Activated naive CD8-positive, alpha-beta T cell treated with anti-CD3 and anti-CD28 coated beads, Interleukin-2, amount 50 U/mL, for 24 hours (primary cell): Measurements from ENCODE around the gene SPP1.
"Not testable (repeated sequence)": the region's sequence is repeated elsewhere in the genome, so short reads cannot be mapped to it uniquely, and the experiment has no call there.

Source experiments
- ATAC-seq: fragments of 150-1000 bp; cut with Tn5 transposase; one replicate; pipeline ENCODE4 v1.10.0; 2021
- DNase-seq: peaks from one replicate; pipeline ENCODE4 v3.0.0; 2021
- H3K27ac Mint-ChIP-seq: one replicate; pipeline ENCODE4 v1.8.0; 2021; ENCODE audit warnings: mild to moderate bottlenecking, mixed read lengths
- H3K27me3 Mint-ChIP-seq: one replicate; pipeline ENCODE4 v1.8.0; 2021; ENCODE audit warnings: mixed read lengths
- H3K36me3 Mint-ChIP-seq: one replicate; pipeline ENCODE4 v1.8.0; 2021; ENCODE audit warnings: low read depth, mixed read lengths
- H3K4me1 Mint-ChIP-seq: one replicate; pipeline ENCODE4 v1.8.0; 2021; ENCODE audit warnings: mixed read lengths
- H3K4me3 Mint-ChIP-seq: one replicate; pipeline ENCODE4 v1.8.0; 2021; ENCODE audit warnings: mild to moderate bottlenecking, moderate library complexity, mixed read lengths
- H3K9me3 Mint-ChIP-seq: one replicate; pipeline ENCODE4 v1.8.0; 2021; ENCODE audit warnings: mixed read lengths

Gene SPP1

DNA sequence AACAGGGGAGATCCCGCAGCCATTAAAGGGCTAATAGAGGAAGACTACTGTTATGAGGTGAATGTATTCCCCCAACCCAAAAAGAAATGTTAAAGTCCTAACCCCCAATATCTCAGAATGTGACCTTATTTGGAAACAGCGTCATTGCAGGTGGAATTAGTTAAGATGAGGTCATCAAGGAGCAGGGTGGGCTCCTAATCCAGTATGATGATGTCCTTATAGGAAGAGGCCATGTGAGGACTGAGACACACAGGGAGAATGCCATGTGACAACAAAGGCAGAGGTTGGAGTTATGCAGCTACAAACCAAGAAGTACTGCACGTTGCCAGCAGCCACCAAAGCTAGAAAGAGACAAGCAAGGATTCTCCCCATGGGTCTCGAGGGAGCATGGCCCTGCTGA, 14.3 kb downstream of the SPP1 start:
- ATAC-seq (no peak), DNase-seq (no peak)
- Mint-ChIP-seq H3K27me3 (peaks cover 10% of the 10 kb centered on the region), H3K36me3 (no peaks in the 10 kb centered on the region), H3K9me3 (no peaks in the 10 kb centered on the region), H3K27ac (no peak overlapping the region), H3K4me3 (no peak overlapping the region), H3K4me1 (no peaks in the 10 kb centered on the region)

DNA sequence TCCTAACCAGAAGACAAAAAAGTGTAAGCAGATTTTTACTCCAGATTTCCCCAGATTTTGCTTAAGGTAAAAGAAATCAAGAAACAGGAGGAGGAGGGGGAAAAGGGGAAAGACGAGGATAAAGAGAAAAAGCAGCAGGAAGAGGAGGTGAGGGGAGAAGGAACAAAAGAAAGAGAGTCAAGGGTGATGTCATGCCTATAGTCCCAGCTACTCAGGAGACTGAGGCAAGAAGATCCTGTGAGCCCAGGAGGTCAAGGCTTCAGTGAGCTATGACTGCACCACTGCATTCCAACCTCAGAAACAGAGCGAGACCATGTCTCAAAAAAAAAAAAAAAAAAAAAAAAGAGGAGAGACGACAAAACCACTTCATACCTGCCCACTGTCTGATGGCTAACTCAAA, 19.9 kb downstream of the SPP1 start:
- Mint-ChIP-seq H3K27me3 (peaks cover 4% of the 10 kb centered on the region), H3K9me3 (no peaks in the 10 kb centered on the region), H3K4me3 (no peak overlapping the region), H3K27ac (no peak overlapping the region), H3K4me1 (no peaks in the 10 kb centered on the region), H3K36me3 (no peaks in the 10 kb centered on the region)
- ATAC-seq, result no peak
- DNase-seq, result no peak

DNA sequence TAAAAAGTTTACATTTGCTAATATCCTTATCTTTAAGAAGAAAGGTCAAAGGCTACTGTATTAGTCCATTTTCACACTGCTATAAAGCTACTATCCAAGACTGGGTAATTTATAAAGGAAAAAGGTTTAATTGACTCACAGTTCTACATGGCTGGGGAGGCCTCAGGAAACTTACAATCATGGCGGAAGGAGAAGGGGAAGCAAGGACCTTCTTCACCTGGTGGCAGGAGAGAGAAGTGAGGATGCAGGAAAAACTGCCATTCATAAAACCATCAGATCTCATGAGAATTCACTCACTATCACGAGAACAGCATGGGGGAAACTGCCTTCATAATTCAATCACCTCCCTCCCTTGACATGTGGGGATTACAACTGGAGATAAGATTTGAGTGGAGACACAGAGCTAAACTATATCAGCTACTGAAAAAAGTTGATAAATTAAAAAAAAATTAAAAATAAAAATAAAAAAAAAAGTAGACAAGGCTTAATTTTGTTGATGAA, 23.7 kb downstream of the SPP1 start:
- ATAC-seq, H3K4me1 Mint-ChIP-seq, H3K36me3 Mint-ChIP-seq, H3K9me3 Mint-ChIP-seq, H3K4me3 Mint-ChIP-seq, H3K27ac Mint-ChIP-seq, DNase-seq, H3K27me3 Mint-ChIP-seq: not testable (repeated sequence)

DNA sequence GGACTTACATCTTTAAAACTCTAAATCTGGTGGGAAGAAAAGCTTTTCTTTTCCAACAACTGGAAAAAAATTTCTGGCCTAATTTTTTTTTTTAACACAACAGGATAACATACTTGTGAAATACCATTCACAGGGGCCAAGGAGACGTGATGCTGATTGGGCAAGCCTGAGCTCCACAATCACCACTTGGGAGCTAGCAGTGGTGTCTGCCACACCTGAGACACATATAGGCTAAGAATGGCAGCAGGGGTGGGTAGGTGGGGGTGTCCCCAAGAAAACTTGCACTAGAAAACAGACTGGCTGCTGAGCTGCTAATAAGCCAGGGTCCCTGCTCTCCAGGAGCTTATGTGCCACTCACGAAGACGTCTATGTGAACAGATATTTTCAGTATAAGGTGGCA, 26.4 kb downstream of the SPP1 start:
- H3K9me3 Mint-ChIP-seq, result no peaks in the 10 kb centered on the region
- no peak overlapping the region for H3K4me3 Mint-ChIP-seq
- H3K27ac Mint-ChIP-seq, result no peak overlapping the region
- DNase-seq (no peak), ATAC-seq (no peak)
- H3K27me3 Mint-ChIP-seq, result peaks cover 6% of the 10 kb centered on the region
- H3K4me1 Mint-ChIP-seq, result peaks cover 4% of the 10 kb centered on the region
- H3K36me3 Mint-ChIP-seq, result no peaks in the 10 kb centered on the region

DNA sequence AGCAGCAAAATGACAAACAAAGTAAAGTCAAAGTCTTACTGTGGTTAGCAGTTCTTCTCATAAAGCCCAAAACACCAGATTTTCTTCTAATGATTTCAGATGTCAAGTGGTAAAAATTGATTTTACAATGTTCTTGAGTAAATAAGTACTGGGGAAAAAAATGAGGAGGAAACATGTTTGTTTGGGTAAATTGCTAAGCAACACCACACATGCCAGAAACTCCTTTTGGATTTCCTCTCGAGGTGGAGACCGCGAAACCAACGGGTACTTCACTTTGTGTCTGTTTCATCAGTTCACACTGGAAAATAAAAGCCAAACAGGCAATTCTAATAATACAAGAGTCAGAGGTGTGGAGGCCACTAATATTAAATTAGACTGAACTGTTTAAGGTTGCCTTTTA, 27.3 kb downstream of the SPP1 start:
- H3K9me3 Mint-ChIP-seq, result no peaks in the 10 kb centered on the region
- no peak overlapping the region for H3K4me3 Mint-ChIP-seq
- H3K27me3 Mint-ChIP-seq, result peaks cover 9% of the 10 kb centered on the region
- DNase-seq (no peak), ATAC-seq (no peak)
- peaks cover 7% of the 10 kb centered on the region for H3K4me1 Mint-ChIP-seq
- no peak overlapping the region for H3K27ac Mint-ChIP-seq
- H3K36me3 Mint-ChIP-seq, result no peaks in the 10 kb centered on the region

DNA sequence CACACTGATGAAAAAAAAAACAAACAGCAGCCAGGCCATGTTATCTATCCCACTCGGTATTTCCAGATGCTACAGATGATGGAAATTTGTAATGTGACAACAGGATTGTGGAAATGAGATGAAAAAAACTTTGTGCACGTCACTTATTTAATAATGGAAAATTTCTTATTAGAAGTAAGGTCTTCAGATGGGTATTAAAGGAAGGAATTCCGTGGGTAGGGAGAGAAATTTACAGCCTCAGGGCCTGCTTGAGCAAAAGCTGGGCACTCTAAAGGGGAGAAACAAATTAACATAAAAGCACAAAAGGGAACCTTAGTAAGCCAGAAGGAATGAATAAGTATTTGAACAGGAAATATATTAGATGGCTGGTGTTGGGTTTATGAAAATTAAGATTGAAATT, 27.7 kb downstream of the SPP1 start:
- Mint-ChIP-seq H3K36me3 (no peaks in the 10 kb centered on the region), H3K27me3 (peaks cover 9% of the 10 kb centered on the region), H3K9me3 (no peaks in the 10 kb centered on the region), H3K4me1 (peaks cover 7% of the 10 kb centered on the region), H3K4me3 (no peak overlapping the region), H3K27ac (no peak overlapping the region)
- DNase-seq (no peak), ATAC-seq (no peak)

DNA sequence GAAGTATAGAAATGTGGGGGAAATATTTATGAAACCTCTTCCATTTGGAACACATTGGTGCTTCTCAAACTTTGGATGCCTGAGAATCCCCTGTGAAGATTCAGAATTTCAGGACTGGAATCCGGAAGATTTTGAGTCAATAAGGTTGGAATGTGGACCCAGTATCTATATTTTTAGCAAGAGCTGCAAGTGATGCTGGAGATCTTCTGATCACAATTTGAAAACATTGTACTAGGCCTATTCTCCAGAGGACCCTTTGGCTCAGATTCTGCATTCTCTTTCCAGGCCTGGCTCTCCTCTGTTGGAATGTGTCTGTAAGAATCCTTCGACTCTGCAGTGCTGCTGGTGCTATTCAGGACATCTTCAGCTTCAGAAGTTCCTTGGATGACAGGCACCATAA, 29.6 kb downstream of the SPP1 start:
- Mint-ChIP-seq H3K4me1 (peaks cover 17% of the 10 kb centered on the region), H3K4me3 (no peak overlapping the region), H3K27me3 (peaks cover 16% of the 10 kb centered on the region), H3K27ac (no peak overlapping the region), H3K9me3 (no peaks in the 10 kb centered on the region), H3K36me3 (no peaks in the 10 kb centered on the region)
- DNase-seq (no peak), ATAC-seq (no peak)

DNA sequence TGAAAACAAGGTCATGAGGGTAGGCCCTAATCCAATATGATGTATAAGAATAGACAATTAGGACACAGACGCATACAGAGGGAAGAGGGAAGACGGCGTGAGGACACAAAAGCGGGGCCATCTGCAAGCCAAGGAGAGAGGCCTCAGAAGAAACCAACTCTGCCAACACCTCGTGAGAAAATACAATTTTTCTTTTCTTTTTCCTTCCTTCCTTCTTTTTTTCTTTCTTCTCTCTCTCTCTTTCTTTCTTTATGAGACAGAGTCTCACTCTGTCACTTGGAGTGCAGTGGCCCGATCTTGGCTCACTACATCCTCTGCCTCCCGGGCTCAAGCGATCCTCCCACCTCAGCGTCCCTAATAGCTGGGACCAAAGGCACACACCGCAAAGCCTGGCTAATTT, 30.4 kb downstream of the SPP1 start:
- no peak overlapping the region for H3K27ac Mint-ChIP-seq
- peaks cover 2% of the 10 kb centered on the region for H3K36me3 Mint-ChIP-seq
- no peak overlapping the region for H3K4me3 Mint-ChIP-seq

DNA sequence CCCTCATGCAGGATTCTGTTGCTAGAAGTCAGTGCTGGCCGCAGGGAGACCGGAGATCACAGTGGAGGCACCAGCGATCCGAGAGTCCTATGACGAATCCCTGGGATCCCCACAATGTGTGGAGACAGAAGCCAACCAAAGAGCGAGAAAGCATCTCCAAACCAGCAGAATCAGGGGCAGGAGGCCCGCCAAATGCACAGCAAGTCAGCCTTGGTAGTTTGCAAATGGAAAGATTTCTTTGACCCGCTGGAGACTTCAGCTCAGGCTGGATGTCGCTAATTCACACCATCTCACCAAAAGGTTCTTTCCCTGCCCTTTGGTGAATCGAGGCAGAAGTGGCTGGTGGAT, 31.4 kb downstream of the SPP1 start:
- peak; percentile 7 for ATAC-seq
- peak overlapping the region; percentile 72 for H3K4me3 Mint-ChIP-seq
- H3K27ac Mint-ChIP-seq, result peak overlapping the region; percentile 36
- no peaks in the 10 kb centered on the region for H3K9me3 Mint-ChIP-seq
- DNase-seq, result no peak
- peaks cover 30% of the 10 kb centered on the region for H3K4me1 Mint-ChIP-seq
- H3K27me3 Mint-ChIP-seq, result peaks cover 18% of the 10 kb centered on the region
- peaks cover 2% of the 10 kb centered on the region for H3K36me3 Mint-ChIP-seq

More for the DNA sequence above, 30.4 kb downstream of the SPP1 start:
- ATAC-seq (no peak), DNase-seq (no peak)
- no peaks in the 10 kb centered on the region for H3K9me3 Mint-ChIP-seq
- H3K4me1 Mint-ChIP-seq, result peaks cover 25% of the 10 kb centered on the region
- H3K27me3 Mint-ChIP-seq, result peaks cover 18% of the 10 kb centered on the region

DNA sequence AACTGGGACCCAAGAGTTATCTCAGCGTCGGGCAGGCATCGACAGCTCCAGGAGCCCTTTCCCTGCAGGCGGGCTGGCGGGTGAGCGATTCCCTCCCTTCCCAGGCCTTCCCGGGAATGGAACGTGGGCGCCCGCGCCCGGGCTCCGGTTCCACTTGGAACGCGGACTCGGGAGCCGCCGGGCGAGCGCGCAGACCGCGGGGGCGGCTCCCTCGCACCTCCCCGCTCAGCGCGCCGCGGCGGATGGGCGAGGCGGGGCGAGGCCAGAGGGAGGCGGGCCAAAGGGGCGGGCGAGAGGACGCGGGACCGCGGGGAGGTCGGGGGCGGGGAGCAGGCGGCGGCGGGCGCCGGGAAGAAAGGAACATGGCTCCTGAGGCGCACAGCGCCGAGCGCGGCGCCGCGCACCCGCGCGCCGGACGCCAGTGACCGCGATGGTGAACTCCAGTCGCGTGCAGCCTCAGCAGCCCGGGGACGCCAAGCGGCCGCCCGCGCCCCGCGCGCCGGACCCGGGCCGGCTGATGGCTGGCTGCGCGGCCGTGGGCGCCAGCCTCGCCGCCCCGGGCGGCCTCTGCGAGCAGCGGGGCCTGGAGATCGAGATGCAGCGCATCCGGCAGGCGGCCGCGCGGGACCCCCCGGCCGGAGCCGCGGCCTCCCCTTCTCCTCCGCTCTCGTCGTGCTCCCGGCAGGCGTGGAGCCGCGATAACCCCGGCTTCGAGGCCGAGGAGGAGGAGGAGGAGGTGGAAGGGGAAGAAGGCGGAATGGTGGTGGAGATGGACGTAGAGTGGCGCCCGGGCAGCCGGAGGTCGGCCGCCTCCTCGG, 32.0 kb downstream of the SPP1 start, which contains the start of gene PKD2:
Gene PKD2, plus strand, starts transcription at position 332 of the 818 bp plus-strand sequence. Its CDS starts 99 bp downstream, at position 431.
- Mint-ChIP-seq H3K9me3 (no peaks in the 10 kb centered on the region), H3K36me3 (peaks cover 2% of the 10 kb centered on the region), H3K27me3 (peaks cover 18% of the 10 kb centered on the region), H3K27ac (peak within 1 kb of the TSS; percentile 81), H3K4me1 (peaks cover 35% of the 10 kb centered on the region), H3K4me3 (peak within 1 kb of the TSS; percentile 89)
- peak; percentile 82 for DNase-seq
- peak; percentile 91 for ATAC-seq

DNA sequence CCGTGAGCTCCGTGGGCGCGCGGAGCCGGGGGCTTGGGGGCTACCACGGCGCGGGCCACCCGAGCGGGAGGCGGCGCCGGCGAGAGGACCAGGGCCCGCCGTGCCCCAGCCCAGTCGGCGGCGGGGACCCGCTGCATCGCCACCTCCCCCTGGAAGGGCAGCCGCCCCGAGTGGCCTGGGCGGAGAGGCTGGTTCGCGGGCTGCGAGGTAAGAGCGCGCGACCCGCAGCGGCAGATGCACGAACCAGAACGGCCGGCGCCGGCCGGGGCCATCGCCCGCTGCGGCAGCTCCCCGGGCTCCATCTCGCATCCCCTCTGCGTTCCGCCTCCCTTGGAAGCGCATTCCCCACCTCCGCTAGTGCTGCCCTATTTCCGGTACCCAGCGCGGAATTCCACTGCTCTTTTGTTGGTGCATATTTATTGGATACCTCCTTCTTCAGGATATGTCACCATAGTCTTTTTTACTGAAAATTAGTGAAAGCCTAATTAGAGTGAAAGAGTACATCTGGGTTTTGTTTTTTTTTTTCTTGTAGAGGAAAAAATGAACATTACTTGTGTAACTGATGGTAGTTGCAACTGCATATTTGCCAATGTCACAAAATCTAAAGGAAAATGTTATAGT, 32.7 kb downstream of the SPP1 start:
- Mint-ChIP-seq H3K27ac (peak overlapping the region; percentile 81), H3K36me3 (peaks cover 2% of the 10 kb centered on the region), H3K4me3 (peak overlapping the region; percentile 89), H3K9me3 (no peaks in the 10 kb centered on the region), H3K4me1 (peaks cover 42% of the 10 kb centered on the region), H3K27me3 (peaks cover 18% of the 10 kb centered on the region)
- ATAC-seq (no peak), DNase-seq (peak; percentile 35)

DNA sequence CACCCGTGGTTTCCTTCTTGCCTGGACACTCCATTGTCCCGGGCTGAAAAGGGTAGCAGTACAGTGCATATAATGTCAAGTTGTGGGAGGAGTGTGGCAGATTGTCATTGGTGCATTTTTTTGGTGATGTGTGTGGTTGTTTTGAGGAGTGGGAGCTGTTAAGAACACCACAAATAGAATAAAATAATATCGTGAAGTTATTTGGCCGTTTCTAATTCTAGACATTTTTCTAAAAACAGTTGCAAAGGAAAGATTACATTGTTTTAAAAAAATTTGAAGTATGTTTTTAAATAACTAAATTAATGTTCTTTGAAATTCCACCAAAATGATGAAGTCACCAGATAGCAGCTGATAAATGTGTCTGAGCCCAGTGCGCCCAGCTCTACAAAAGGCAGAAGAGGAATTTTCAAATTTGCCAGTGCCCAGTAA, 33.2 kb downstream of the SPP1 start:
- H3K27ac Mint-ChIP-seq, result peak overlapping the region; percentile 81
- DNase-seq (no peak), ATAC-seq (no peak)
- peaks cover 18% of the 10 kb centered on the region for H3K27me3 Mint-ChIP-seq
- peaks cover 43% of the 10 kb centered on the region for H3K4me1 Mint-ChIP-seq
- H3K4me3 Mint-ChIP-seq, result peak overlapping the region; percentile 89
- H3K9me3 Mint-ChIP-seq, result no peaks in the 10 kb centered on the region
- H3K36me3 Mint-ChIP-seq, result peaks cover 2% of the 10 kb centered on the region

DNA sequence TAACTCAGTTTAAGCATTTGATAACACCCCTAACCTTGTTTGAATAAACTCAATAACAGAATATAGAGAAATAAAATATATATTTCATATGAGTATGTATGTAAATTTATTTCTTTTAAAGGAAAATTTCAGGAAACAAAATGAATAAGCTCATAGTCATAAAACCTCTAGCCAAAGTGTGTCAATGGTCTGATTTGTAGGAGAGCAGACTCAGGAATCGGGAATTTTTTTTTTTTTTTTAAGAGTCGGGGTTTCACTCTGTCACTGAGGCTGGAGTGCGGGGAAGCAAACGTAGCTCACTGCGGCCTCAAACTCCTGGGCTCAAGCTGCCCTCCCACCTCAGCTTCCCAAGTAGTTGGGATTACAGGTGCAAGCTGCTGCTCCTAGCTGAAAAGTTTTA, 34.4 kb downstream of the SPP1 start:
- DNase-seq (no peak), ATAC-seq (no peak)
- Mint-ChIP-seq H3K27me3 (peaks cover 18% of the 10 kb centered on the region), H3K4me3 (no peak overlapping the region), H3K36me3 (peaks cover 2% of the 10 kb centered on the region), H3K27ac (no peak overlapping the region), H3K9me3 (no peaks in the 10 kb centered on the region), H3K4me1 (peaks cover 43% of the 10 kb centered on the region)

DNA sequence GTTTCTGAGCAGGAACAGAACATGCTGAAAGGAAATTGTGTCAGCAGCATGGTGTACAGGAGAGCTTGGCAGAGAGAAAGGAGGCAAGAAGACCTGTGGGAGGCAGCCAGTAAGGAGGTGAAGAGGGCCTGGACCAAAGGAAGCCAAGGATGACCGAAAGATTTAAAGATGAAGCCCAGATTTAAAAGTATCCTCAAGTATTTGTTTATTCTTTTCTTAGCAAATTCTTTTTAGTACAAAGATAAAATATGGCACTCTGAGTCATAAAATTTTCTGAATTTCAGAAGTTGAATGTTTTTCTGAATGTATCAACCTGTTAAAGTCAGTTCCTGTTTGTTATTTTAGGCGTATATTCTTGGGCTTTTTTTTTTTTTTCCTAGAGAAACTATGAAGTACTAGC, 35.5 kb downstream of the SPP1 start:
- no peak overlapping the region for H3K27ac Mint-ChIP-seq
- peaks cover 18% of the 10 kb centered on the region for H3K27me3 Mint-ChIP-seq
- DNase-seq (no peak), ATAC-seq (no peak)
- H3K4me1 Mint-ChIP-seq, result peaks cover 43% of the 10 kb centered on the region
- no peak overlapping the region for H3K4me3 Mint-ChIP-seq
- no peaks in the 10 kb centered on the region for H3K9me3 Mint-ChIP-seq
- H3K36me3 Mint-ChIP-seq, result peaks cover 2% of the 10 kb centered on the region

DNA sequence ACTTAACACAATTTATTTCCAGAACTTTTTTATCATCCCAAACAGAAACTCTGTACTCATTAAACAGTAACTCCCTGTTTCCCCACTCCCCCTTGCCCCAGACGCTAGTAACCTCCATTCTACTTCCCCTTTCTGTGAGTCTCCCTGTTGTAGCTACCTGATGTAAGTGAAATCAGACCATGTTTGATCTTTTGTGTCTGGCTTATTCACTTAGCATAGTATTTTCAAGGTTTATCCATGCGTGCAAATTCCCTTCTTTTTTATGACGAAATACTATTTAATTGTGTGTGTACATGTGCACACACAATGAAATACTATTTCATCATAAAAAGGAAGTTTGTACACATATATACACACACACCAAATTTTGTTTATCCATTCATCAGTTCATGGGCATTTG, 37.1 kb downstream of the SPP1 start:
- Mint-ChIP-seq H3K27ac (no peak overlapping the region), H3K4me1 (peaks cover 35% of the 10 kb centered on the region), H3K36me3 (peaks cover 2% of the 10 kb centered on the region), H3K9me3 (no peaks in the 10 kb centered on the region), H3K4me3 (no peak overlapping the region), H3K27me3 (peaks cover 9% of the 10 kb centered on the region)
- ATAC-seq (no peak), DNase-seq (no peak)
